Measurements from ENCODE around the gene NFIL3.

- no peak for TF ChIP-seq EZH2 (IDR thresholded peaks at IDR 0.05; ENCODE audit: low read depth, unreplicated experiment)
- TF ChIP-seq, protein P1, sequence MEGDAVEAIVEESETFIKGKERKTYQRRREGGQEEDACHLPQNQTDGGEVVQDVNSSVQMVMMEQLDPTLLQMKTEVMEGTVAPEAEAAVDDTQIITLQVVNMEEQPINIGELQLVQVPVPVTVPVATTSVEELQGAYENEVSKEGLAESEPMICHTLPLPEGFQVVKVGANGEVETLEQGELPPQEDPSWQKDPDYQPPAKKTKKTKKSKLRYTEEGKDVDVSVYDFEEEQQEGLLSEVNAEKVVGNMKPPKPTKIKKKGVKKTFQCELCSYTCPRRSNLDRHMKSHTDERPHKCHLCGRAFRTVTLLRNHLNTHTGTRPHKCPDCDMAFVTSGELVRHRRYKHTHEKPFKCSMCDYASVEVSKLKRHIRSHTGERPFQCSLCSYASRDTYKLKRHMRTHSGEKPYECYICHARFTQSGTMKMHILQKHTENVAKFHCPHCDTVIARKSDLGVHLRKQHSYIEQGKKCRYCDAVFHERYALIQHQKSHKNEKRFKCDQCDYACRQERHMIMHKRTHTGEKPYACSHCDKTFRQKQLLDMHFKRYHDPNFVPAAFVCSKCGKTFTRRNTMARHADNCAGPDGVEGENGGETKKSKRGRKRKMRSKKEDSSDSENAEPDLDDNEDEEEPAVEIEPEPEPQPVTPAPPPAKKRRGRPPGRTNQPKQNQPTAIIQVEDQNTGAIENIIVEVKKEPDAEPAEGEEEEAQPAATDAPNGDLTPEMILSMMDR (conservative IDR thresholded peaks at IDR 0.05; ENCODE audit: low read depth in 2 of 2), result no peak
These were observed 20.4 kb upstream of the NFIL3 start for GRCh38 chr9:91443994-91444392.

Data from GM23338 (cell line).